Hepatocyte (in vitro differentiated cells): ENCODE data around the gene NKAIN2. TPM values are rescaled to one million over a fixed set of nuclear protein-coding genes. Genes with fewer than 3 reads are reported as not detected.
"Not testable (repeated sequence)": the region's sequence is repeated elsewhere in the genome, so short reads cannot be mapped to it uniquely, and the experiment has no call there.

Experiments used
- DNase-seq: peaks from one replicate; pipeline ENCODE4 v3.0.0-alpha.2; 2016; ENCODE audit warnings: low spot score
- H2AFZ ChIP-seq: fragments of 200-600 bp; sonication (generic); 2 replicates; pipeline ENCODE4 v1.6.0; 2016; ENCODE audit warnings: antibody characterized with exemption, mild to moderate bottlenecking
- H3K27ac ChIP-seq: fragments of 200-600 bp; sonication (generic); 2 replicates; pipeline ENCODE4 v1.5.1; 2016; ENCODE audit warnings: mild to moderate bottlenecking
- H3K27me3 ChIP-seq: fragments of 200-600 bp; sonication (generic); 2 replicates; pipeline ENCODE4 v1.6.1; 2016
- H3K36me3 ChIP-seq: fragments of 200-600 bp; sonication (generic); replicated peaks from 2 replicates; pipeline ENCODE4 v1.5.1; 2016; ENCODE audit warnings: low read depth; ENCODE audit not compliant: insufficient read depth
- H3K4me1 ChIP-seq: fragments of 200-600 bp; sonication (generic); 2 replicates; pipeline ENCODE4 v1.5.1; 2016; ENCODE audit warnings: mild to moderate bottlenecking, moderate library complexity; ENCODE audit not compliant: insufficient read depth
- H3K4me2 ChIP-seq: fragments of 200-600 bp; sonication (generic); 2 replicates; pipeline ENCODE4 v1.6.0; 2016
- H3K4me3 ChIP-seq: fragments of 200-600 bp; sonication (generic); 2 replicates; pipeline ENCODE4 v1.5.1; 2016; ENCODE audit warnings: mild to moderate bottlenecking
- H3K79me2 ChIP-seq: fragments of 200-600 bp; sonication (generic); 2 replicates; pipeline ENCODE4 v1.6.0; 2017; ENCODE audit warnings: mild to moderate bottlenecking
- H3K9me2 ChIP-seq: fragments of 200-600 bp; sonication (generic); replicated peaks from 2 replicates; pipeline ENCODE4 v1.6.0; 2017; ENCODE audit warnings: mild to moderate bottlenecking; ENCODE audit not compliant: insufficient read depth
- H3K9me3 ChIP-seq: fragments of 200-600 bp; sonication (generic); 2 replicates; pipeline ENCODE4 v1.5.1; 2016; ENCODE audit warnings: low read depth, mild to moderate bottlenecking
- H4K20me1 ChIP-seq: fragments of 200-600 bp; sonication (generic); 2 replicates; pipeline ENCODE4 v1.6.0; 2016; ENCODE audit warnings: mild to moderate bottlenecking; ENCODE audit not compliant: insufficient read depth, poor library complexity, severe bottlenecking
- CTCF ChIP-seq: fragments of 200-600 bp; sonication (generic); IDR thresholded peaks from 2 replicates; pipeline ENCODE4 v1.5.1; 2016; ENCODE audit warnings: antibody characterized with exemption, mild to moderate bottlenecking; ENCODE audit not compliant: poor library complexity
- EZH2 ChIP-seq: fragments of 200-600 bp; sonication (generic); IDR thresholded peaks from 2 replicates; pipeline ENCODE4 v1.6.1; 2016; ENCODE audit warnings: antibody characterized with exemption, mild to moderate bottlenecking, borderline replicate concordance
- EZH2phosphoT487 ChIP-seq: fragments of 200-600 bp; sonication (generic); IDR thresholded peaks from one replicate; pipeline ENCODE4 v1.6.1; 2018; ENCODE audit warnings: antibody characterized with exemption, mild to moderate bottlenecking, low read depth, moderate library complexity; ENCODE audit not compliant: unreplicated experiment, severe bottlenecking
- WGBS: methylation state at CpG from one replicate; pipeline ENCODE4 v1.1.6; 2016; ENCODE audit warnings: low lambda C conversion rate; ENCODE audit errors: missing lambda C conversion rate; 5-methylcytosine and 5-hydroxymethylcytosine counted together
- polyA plus RNA-seq: library from polyadenylated mRNA; unstranded; fragments of >200 nt; fragmentation: Nextera tagmentation; extraction: Ambion mirVana; gene quantifications from 2 replicates; pipeline ENCODE4 v1.2.1, GENCODE V29; 2016
- total RNA-seq: library from RNA; depleted of rRNA; stranded (reverse); fragments of >200 nt; gene quantifications from 2 replicates; pipeline ENCODE4 v1.2.3, GENCODE V29; 2014

Gene NKAIN2
- total and polyA plus RNA-seq, 2 experiments from 2014 or later: 0.48 to 2.6 TPM

DNA sequence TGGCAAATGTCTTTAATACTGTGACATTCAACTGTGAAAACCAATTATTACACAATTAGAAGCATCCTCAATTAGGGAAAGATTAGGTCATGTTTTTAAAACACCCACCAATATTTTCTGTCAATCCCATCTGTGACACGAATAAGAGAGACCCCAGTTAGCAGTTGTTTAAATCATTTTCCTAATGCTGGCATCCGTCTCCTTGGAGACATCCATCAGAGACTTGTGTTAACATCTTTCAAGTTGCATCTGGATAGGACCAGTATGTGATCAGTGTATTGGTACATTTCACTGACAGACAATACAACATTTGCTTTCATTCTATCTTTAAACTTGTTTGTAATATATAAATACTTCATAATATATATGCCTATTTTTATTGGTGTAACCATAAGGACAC, 737.9 kb downstream of the NKAIN2 start:
- Histone ChIP-seq H3K27me3 (no peaks in the 10 kb centered on the region), H3K9me3 (no peaks in the 10 kb centered on the region), H3K79me2 (no peaks in the 10 kb centered on the region), H3K4me3 (no peak overlapping the region), H3K36me3 (no peaks in the 10 kb centered on the region), H3K4me2 (no peak overlapping the region), H3K4me1 (no peaks in the 10 kb centered on the region), H3K9me2 (no peaks in the 10 kb centered on the region), H3K27ac (no peak overlapping the region), H4K20me1 (no peaks in the 10 kb centered on the region), H2AFZ (no peak overlapping the region)
- WGBS: 89% methylated on average over 2 of the region's 2 CpGs
- no peak for DNase-seq
- TF ChIP-seq CTCF (no peak), EZH2phosphoT487 (no peak), EZH2 (no peak)

- DNase-seq: no peak
Measured at GRCh38 chr6:124546601-124547000, 742.9 kb downstream of the NKAIN2 start.

GRCh38 chr6:124551711-124552233, 748.1 kb downstream of the NKAIN2 start:
- Histone ChIP-seq H3K36me3 (no peaks in the 10 kb centered on the region), H3K4me1 (no peaks in the 10 kb centered on the region), H3K9me2 (no peaks in the 10 kb centered on the region), H2AFZ (no peak overlapping the region), H3K4me2 (no peak overlapping the region), H3K27me3 (no peaks in the 10 kb centered on the region), H3K4me3 (no peak overlapping the region), H4K20me1 (no peaks in the 10 kb centered on the region), H3K9me3 (no peaks in the 10 kb centered on the region), H3K79me2 (no peaks in the 10 kb centered on the region), H3K27ac (no peak overlapping the region)
- no peak for DNase-seq
- 80% methylated on average over 3 of the region's 3 CpGs for WGBS
- TF ChIP-seq EZH2phosphoT487: no peak
- TF ChIP-seq EZH2: no peak
- TF ChIP-seq CTCF: no peak

More at GRCh38 chr6:124546601-124547000, 742.9 kb downstream of the NKAIN2 start:
- Histone ChIP-seq H3K79me2 (no peaks in the 10 kb centered on the region), H2AFZ (no peak overlapping the region), H3K27ac (no peak overlapping the region), H3K9me3 (no peaks in the 10 kb centered on the region), H3K4me3 (no peak overlapping the region), H3K9me2 (no peaks in the 10 kb centered on the region), H3K4me1 (no peaks in the 10 kb centered on the region), H3K36me3 (no peaks in the 10 kb centered on the region), H4K20me1 (no peaks in the 10 kb centered on the region), H3K4me2 (no peak overlapping the region), H3K27me3 (no peaks in the 10 kb centered on the region)
- WGBS: 38% methylated on average over 2 of the region's 2 CpGs
- no peak for TF ChIP-seq CTCF
- TF ChIP-seq EZH2phosphoT487: no peak
- TF ChIP-seq EZH2: no peak

DNA sequence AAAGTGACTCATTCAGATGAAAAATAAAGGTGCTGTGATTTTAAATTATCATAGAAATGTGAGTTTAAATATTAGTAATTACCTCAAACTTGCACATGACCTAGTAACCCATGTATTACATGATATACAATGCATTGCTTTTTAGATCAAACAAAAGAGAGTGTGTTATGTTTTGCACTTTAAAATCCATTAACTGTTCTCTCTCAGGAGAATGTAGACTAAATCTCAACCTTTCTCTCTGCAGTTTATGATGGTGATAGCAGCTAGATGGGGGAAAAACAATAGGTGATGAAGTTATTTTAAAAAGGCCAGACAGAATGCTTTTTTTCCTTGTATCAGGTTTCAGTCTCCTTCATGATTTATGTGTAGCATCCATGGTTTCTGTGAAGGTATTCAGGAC, 754.2 kb downstream of the NKAIN2 start:
- H3K4me3 ChIP-seq: no peak overlapping the region
- no peak overlapping the region for H3K27ac ChIP-seq
- no peaks in the 10 kb centered on the region for H3K4me1 ChIP-seq
- no peaks in the 10 kb centered on the region for H3K79me2 ChIP-seq
- H3K4me2 ChIP-seq: no peak overlapping the region
- DNase-seq: no peak
- H3K36me3 ChIP-seq: no peaks in the 10 kb centered on the region
- H2AFZ ChIP-seq: no peak overlapping the region
- H3K27me3 ChIP-seq: no peaks in the 10 kb centered on the region
- no peaks in the 10 kb centered on the region for H3K9me2 ChIP-seq
- H4K20me1 ChIP-seq: no peaks in the 10 kb centered on the region
- TF ChIP-seq EZH2phosphoT487 (no peak), CTCF (no peak), EZH2 (no peak)
- no peaks in the 10 kb centered on the region for H3K9me3 ChIP-seq

- DNase-seq, H3K4me2 ChIP-seq, H2AFZ ChIP-seq, H4K20me1 ChIP-seq, H3K79me2 ChIP-seq, H3K27me3 ChIP-seq, H3K27ac ChIP-seq, H3K4me3 ChIP-seq, H3K9me2 ChIP-seq, H3K9me3 ChIP-seq, H3K4me1 ChIP-seq, H3K36me3 ChIP-seq: not testable (repeated sequence)
- 80% methylated on average over 2 of the region's 2 CpGs for WGBS
Measured at GRCh38 chr6:124560078-124560477, 756.4 kb downstream of the NKAIN2 start.
